Transverse colon (tissue), 4 donors: Measurements from ENCODE around the gene SSH3.

Experiments
- EP300 ChIP-seq: sonication (generic); formaldehyde crosslinking; IDR thresholded peaks from one replicate; pipeline ENCODE4 v1.6.1; 2017; ENCODE audit warnings: antibody characterized with exemption, low read depth
- POLR2A ChIP-seq: fragments of 450-650 bp; IDR thresholded peaks from one replicate; pipeline ENCODE4 v1.6.1; 2016; ENCODE audit warnings: antibody characterized with exemption, mild to moderate bottlenecking, moderate library complexity
- POLR2AphosphoS5 ChIP-seq, 3 donors: sonication (generic); formaldehyde crosslinking; IDR thresholded peaks; one replicate each; pipeline ENCODE4 v1.6.1; 2016; ENCODE audit warnings: antibody characterized with exemption in 3 of 3
- TF ChIP-seq, protein P1 (sequence below), 5 experiments: fragments of 200-600 bp in 3 of 5; fragments of 450-650 bp in 2 of 5; sonication (generic) in 3 of 5; IDR thresholded peaks; 1 replicate in 2 of 5; 2 replicates in 3 of 5; pipeline ENCODE4 v1.5.1; 2016 to 2017; ENCODE audit warnings: antibody characterized with exemption in 5 of 5, inconsistent platforms in 3 of 5, mild to moderate bottlenecking in 2 of 5, moderate library complexity in 1 of 5

DNA sequence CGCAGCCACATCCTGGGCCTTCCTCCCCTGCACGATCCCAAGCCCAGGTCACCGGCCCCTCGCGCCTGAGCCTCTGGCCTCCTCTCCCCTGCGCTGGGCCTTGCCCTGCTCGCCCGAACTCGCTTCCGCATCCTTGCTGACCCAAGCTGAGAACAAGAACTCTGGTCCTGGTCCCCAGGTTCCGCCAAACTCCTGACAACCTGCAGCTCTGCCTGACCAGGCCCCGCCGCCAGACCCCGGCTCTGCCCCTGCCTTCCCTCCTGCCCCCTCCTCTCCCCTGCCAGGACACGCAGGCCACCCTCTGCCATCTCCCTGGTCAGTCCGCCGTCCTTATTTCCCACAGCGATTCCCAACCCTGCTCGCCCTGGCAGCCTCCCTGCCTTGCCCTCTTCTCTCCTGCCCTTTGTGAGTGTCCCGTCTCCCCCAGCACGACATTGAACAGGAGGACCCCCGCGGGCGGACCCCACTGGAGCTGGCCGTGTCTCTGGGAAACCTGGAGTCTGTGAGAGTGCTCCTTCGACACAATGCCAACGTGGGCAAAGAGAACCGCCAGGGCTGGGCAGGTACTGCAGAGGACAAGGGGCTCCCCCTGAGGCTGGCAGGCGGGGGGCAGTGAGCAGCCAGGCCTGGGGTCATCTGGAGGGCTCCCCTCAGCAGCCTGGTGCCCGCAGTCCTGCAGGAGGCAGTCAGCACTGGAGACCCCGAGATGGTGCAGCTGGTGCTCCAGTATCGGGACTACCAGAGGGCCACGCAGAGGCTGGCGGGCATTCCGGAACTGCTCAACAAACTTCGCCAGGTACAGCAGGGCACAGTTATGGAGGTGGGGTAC is 13.5 kb upstream of the SSH3 start:
- no peak for TF ChIP-seq POLR2AphosphoS5 (IDR thresholded peaks at IDR 0.05)
- no peak for TF ChIP-seq POLR2A
- TF ChIP-seq, protein P1, sequence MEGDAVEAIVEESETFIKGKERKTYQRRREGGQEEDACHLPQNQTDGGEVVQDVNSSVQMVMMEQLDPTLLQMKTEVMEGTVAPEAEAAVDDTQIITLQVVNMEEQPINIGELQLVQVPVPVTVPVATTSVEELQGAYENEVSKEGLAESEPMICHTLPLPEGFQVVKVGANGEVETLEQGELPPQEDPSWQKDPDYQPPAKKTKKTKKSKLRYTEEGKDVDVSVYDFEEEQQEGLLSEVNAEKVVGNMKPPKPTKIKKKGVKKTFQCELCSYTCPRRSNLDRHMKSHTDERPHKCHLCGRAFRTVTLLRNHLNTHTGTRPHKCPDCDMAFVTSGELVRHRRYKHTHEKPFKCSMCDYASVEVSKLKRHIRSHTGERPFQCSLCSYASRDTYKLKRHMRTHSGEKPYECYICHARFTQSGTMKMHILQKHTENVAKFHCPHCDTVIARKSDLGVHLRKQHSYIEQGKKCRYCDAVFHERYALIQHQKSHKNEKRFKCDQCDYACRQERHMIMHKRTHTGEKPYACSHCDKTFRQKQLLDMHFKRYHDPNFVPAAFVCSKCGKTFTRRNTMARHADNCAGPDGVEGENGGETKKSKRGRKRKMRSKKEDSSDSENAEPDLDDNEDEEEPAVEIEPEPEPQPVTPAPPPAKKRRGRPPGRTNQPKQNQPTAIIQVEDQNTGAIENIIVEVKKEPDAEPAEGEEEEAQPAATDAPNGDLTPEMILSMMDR (IDR thresholded peaks at IDR 0.05), result no peak
- no peak for TF ChIP-seq EP300
